Activated CD4-positive, alpha-beta T cell treated with anti-CD3 and anti-CD28 coated beads for 4 hours (primary cell): Measurements from ENCODE around the gene MYT1.

Source experiments
- DNase-seq, 2 donors: peaks; one replicate each; pipeline ENCODE4 v3.0.0-alpha.2; 2020

The MYT1 gene

DNA sequence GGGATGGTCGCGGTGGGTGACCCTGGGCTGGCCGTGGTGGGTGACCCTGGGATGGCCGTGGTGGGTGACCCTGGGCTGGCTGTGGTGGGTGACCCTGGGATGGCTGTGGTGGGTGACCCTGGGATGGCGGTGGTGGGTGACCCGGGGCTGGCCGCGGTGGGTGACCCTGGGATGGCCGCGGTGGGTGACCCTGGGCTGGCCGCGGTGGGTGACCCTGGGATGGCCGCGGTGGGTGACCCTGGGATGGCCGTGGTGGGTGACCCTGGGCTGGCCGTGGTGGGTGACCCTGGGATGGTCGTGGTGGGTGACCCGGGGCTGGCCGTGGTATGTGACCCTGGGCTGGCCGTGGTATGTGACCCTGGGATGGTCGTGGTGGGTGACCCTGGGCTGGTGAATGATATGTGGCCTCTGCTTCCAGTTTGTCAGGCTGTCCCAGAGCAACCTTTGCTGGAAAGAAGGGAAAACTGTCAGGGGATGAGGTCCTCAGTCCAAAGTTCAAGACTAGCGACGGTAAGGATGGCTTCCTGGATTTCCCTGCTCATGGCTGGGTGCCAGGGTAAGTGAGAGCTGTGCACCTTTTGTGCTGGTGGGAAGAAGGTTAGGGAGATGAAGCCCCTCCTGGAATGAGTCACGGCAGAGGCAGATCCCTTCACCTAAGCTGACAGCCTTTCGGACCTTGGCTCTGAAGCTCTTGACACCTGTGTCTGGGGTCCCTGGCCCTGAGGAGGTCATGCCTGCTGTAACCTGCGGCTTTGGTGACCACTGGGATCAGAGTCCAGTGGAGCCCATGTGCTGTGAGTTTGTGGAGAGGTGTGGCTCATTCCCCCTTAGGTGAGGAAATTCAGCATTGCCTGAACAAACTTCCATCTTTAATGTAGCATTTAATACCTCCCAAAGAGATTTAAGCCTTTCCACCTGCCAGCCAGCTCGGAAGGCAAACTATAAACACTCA lies 72.2 kb downstream of the MYT1 start:
- DNase-seq: no peak

DNA sequence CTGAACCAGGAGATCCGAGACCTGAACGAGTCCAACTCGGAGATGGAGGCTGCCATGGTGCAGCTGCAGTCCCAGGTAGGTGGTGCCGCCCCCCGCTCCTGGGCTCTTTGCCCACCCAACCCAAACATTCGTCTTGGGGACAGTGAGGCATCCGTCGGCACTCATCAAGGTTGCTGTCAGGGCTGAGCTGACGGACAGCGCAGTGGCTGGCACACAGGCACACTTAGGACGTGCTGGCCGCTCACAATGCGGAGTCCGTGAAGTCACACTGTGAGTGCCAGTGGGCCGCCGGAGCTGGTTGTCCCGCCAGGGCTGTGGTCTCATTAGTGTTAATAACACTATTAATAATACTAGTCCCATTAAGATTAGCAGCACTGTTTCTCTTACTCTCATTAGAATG lies 73.1 kb downstream of the MYT1 start:
- DNase-seq: no peak

DNA sequence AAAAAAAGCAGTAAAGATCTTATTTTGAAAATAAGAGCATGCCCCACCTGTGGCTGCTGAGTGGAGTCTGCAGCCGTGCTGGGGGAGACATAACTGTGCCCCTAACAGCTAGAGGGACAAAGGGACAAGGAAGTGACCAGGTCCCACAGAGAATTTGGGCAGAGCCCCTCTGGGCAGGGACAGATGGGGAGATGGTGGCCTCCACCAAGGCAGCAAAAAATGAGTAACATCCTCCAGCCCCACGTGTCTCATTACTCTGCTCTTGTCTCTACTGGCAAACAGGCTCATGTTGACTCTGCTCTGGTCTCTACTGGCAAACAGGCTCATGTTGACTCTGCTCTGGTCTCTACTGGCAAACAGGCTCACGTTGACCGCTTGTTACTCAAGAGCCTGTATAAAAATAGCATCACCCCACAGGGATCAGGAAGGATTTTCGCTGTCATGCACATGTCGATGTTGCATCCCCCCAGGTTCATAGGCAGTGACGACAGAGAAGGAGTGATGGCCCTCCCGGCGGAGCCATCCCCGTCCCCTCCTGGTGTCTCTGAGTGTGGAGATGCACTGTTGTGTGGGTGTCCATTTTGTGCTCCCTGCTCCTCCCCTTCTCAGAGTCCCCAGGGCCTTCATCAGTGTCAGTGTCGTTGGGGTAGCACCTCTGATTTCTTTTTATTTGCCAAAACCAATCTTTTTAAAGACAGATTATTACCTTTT lies 74.0 kb downstream of the MYT1 start:
- no peak for DNase-seq

DNA sequence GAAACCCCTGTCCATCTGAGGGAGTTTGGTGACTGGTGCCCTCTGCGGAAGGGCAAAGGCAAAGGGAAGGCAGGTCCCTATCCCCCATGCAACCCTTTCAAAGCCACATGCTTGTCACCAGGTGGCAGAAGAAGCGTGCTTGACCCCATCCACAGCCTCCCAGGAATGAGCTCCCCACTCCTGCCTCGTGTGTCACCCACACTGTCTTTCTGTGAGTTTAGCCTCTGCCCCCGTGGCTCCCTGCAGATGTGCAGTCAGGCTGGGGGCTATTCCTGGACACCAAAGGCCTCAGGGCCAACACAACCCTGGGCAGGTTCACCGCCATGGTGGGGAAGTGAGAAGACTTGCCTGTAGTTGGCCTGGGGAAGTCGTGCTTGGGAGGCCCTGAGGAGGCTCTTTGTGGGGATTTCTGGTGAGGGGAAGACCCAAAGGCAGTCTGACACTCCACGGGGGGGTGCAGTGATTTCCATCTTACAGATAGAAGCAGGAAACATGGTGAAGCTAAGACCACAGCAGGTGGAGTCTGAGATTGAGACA lies 74.7 kb downstream of the MYT1 start:
- no peak for DNase-seq

DNA sequence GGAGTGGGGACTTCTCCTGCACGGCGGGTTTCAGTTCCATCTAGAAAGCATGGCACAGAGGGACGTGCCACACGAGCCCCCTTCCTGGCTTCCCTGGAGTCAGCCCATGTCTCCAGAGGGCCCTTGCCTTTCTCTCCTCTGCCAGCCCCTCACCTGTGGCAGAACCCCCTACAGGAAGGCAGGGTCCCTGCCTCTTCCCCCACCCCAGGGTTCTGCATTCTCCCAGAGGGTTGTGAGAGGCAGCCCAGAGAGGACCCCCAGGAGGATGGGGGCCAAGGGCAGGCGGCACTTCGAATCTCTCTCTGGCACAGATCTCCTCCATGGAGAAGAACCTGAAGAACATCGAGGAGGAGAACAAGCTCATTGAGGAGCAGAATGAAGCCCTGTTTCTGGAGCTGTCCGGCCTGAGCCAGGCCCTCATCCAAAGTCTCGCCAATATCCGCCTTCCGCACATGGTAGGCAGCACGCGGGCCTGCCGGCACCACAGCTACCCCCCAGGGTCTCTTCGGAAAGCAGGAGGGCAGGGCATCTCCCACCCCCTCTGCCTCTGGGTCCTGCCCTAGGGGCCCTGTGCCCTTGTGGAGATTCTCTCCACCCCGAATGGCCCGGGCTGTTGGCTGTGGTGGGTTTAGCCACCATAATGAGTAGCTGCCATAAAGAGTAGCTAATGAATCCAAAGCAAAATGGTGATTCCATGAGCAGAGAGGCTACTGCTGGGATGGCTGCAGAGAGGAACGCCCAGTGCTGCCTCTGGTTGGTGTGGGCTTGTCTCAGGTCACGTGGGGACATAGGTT lies 75.4 kb downstream of the MYT1 start:
- DNase-seq: no peak

DNA sequence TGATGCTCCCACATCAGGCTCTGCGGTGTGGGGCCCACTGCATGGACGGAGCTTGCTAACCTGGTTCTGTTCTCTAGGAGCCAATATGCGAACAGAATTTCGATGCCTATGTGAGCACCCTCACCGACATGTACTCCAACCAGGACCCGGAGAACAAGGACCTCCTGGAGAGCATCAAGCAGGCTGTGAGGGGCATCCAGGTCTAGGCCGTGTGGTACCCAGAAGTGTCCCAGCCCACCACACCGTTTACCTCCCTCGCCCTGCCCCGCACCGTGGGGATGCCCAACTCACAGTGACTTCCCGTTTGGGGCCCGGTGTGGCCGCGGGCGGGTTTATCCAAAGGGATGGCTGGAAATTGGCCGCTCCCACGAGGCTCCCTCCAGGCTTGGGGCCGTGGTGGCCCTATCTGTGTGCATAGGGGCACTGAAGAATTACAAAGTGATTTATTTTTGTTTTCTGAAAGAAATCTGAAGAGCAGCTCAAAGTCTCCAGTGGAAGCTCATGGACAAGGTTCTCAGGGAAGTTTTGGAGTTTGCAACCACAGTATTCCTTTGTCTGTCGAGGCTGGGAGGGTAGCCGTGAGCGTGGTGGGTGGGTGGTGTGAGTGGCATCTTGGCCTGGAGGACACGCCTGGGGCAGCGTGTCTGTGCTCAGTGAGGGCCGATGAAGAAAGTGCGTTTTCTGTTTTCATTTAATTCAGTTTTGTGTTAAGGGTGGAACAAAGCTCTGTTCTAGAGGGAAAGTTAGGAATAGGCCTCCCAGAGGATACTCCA lies 76.2 kb downstream of the MYT1 start:
- DNase-seq: no peak

DNA sequence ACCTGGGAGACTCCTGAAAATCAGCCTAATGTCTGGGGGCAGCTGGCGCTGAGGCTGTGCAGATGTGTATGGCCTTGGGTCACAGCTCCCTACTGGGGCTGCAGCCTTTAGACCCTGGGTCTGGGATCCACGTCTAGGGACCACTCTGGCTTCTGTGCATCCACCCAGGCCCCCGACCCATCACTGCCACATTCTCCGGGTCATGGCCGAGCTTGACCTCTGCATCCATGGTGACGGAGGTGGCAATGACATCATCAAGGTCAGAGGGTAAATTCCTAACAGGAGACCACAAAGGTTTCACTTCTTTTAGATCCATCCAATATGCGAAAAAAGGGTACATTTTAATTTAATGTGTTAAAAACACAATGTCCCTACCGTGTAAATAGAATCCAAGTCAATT lies 76.8 kb downstream of the MYT1 start:
- DNase-seq: no peak

DNA sequence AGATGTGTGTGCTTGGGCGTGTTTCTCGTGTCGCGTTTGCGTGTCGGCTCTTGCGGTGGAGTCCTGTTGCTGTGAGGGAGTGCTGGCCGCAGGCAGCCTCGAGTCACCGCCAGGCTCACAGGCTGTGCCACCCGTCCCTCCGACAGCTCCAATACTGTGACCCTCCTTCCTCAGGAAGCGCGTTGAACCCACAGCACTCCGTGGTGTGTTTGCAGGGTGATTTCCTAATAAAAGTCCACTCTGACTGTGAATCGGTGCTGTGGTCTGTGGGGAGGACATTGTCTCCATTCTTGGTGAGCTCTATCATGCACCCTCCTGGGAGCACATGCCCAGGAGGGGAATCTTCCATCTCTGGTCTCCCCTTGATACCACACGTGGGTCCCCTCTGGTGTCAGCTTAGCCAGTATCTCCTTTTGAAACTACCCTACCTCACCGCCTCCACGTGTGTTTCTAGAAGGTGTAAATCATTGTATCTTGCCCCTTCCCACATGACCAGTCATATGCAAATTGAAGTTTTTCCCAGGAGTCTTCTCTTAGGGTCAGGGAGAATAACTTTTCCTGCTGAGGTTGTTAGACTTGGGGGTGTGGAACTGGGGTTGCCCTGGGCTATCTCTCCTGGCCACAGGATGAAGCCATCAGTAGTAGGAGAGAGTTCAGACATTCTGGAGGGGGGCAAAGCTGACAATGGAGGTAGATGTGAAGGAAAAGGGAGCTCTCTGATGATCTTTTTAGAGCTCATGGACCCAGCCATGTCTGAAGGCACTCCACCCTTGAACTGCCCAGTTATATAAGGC lies 77.9 kb downstream of the MYT1 start:
- no peak for DNase-seq

DNA sequence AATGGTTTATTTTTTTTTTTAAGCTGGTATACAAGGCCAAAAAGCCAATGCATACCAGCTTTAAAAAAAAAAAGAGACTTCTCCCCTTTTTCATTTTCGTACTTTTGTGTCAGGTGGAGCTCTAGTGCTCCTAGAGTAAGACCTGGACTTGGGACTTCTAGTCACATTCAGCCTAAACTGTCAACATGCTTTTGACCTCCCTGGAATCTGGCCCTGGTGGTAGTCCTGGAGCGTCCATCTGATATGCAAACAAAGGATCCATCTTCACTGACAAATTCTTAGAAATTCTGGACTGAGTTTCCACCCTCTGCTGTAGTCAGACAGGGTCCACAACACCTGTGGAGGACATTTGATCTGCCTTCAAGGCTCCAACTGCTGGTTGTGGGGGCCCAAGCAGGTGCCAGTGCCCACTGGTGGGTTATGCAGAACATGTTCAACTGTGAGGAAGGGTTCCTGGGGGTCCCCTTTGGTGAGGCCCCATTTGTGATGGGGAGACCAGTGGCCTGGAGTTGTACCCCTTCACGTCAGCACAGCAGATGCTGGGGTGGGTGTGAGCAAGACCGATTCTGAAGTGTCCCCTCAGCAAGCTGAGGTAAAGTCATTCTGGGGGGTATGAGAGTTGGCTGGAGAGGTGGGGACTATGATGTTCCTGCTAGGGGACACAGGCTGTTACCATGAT lies 78.7 kb downstream of the MYT1 start:
- DNase-seq: no peak

DNA sequence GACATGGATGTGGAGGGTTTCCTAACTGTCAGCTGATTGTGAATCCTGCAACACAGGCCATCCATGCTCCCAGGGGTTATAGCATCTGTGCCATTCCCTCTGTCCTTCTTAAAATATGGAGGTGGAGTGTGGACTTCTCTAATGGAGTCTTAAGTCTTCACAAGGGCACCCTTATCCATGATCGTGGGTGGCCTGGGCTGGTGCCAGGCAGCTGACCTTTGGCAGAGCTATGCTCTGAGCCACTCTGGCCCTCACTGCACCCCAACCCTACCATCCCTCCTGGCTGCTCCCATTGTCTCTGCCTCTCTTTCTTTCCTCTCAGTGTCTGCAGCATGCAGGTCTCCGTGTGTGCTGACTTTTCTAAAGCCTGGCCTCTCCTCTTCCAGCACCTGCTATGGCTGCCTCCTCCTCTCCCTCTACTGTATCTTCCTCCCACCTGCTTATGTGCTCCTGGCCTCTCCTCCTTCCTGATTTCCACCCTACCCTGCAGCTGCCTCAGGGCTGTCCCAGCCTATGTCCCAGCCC lies 80.1 kb downstream of the MYT1 start:
- DNase-seq: no peak

DNA sequence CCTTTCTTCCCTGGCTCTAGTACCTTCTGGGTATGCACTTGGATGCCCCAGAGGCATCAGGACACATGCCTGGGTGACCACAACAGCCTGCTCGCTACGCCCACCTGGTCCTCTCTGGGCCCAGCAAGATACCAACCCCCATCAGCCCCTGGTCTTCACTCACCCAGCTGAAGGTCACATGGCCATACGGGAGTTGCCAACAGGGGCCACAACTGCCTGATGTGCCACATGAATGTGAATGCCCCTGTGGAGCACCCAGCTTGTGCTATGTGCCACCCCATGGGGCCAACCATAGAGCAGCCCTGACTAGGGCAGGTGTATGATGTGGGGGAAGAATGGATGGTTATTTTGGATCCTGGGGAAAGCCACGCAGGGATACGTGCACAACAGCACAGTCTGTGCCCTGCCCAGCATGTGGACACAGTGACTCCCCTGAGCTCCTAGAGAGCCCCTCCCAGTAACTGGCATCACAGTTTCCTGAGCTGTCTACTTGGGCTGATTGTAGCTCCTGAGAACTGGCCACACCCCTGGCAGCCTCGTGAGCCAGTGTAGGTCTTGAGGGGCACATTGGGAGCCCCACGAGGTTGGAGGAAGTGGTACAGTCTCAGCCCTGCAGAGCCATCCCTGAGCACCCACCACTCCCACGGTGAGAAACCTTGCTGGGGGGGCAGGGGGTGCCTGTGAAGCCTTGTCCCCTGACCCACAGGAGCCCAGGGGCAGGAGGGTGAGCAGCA lies 80.8 kb downstream of the MYT1 start:
- DNase-seq: no peak

DNA sequence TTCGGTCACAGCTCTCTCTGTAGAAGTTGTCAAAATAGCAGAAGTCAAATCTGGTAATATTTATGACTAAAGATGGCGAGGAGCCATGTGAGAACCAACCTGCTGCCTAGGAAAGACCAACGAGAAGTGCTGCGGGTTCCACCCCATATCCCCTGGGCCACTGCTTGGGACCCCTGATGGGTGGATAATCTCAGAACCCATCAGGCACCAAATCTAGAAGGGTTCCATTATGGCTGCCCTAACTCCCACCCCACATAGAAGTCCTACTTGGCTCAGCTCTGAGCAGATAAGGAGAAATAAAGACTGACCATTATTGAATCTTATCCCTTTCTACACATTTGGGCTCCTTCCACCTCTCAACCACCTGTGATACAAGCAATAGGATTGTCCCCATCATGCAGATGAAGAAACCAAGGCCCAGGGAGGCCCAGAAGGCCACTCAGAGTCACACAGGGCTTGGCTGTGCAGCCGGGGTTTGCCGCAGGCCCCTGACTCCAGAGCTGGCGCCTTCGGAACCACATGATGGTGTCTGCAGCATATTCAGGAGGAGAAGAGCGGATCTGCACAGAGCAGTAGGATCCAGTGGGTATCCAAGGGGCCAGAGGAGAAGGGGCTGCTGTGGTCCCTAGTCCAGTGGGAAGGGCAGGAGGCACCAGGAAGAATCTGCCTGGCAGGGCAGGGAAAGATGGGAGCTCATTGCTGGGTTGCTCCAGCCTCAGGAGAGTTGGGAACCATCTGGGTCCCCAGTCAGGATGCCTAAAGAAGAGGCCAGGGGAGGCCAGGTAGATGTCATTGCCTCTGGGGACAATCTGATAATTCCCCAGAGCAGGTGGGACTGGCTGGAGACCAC lies 81.7 kb downstream of the MYT1 start:
- DNase-seq: no peak

DNA sequence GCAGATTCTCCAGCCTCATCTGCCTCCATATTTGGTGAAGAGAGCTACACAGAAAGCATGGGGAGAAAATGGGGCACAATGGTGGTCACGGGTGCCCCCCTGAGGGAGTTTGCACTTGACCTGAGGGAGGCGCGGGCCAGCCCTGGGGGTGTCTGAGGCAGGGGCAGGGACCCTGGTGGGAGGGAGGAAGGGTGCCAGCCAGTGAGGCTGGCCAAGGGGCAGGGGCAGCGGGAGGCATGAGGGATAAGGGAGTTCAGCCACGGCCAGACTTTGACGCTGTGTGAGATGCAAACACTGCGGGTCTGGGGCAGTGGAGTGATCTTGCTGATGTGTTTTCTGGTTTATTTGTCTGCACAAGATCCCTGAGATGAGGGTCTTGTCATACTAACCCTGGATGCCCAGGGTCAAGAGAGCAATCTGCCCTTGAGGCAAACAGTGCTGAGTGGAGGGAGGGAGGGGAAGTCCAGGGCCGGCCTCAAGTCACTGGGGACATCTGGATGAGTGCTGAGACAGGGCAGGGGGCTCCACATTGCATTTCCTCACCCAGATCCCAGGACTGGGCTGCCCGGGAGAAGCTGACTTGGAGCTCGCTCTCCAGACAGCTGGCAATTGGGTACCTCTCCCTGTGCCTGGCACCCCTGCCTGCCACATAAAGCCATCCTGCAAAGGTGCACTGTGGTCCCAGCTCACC lies 82.5 kb downstream of the MYT1 start:
- no peak for DNase-seq

DNA sequence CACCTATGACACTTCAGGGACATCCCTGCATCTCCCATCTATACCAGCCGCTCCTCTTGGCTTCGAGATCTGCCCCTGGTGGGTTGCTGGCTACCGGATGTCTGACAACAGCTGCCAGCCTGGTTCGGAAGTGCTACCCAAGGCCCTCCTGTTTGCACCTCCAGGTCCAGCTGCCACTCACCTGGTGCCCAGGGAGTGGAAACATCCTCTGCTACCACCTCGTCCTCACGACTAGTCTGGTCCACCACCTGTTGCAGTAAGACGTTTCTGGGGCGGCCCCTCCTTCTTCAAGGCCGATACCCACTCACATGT lies 83.0 kb downstream of the MYT1 start:
- no peak for DNase-seq

DNA sequence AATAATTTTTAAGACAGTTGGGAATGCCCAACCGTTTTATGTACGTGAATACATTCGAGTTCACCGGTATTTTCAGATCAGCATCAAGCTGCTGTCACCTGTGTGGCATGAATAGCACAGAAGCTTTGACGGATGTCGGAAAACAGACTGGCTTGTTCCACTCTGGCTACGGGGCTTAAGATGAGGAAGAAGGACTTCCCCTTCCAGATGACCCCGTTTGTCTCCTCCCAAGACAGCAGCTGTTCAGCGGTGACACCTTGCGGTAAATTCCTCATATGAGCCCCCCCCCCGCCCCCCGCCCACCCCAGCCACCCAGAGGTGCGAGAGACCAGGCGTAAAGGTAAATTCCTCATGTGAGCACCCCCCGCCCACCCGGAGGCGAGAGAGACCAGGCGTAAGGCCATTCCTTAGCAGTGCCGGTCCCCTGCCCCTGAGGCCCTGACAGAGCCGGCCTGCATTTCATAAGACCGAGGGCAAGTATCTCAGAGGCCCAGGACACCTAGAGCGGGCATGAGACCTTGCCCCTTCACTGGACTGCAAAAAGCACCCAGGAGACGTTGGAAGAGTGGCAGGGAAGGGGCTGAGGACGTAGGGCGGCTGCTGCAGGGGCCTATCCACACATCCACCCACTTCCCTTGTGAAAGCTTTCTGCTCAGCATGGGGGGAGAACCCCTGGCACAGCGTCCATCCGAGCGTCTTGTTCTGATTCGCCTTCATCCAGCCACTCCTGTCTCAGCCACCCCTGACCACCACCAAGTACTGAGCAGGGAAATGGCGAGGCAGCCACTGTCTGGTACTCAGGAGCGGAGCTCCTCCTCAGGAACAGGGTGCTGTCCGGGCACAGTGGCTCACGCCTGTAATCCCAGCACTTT lies 84.0 kb downstream of the MYT1 start:
- no peak for DNase-seq

DNA sequence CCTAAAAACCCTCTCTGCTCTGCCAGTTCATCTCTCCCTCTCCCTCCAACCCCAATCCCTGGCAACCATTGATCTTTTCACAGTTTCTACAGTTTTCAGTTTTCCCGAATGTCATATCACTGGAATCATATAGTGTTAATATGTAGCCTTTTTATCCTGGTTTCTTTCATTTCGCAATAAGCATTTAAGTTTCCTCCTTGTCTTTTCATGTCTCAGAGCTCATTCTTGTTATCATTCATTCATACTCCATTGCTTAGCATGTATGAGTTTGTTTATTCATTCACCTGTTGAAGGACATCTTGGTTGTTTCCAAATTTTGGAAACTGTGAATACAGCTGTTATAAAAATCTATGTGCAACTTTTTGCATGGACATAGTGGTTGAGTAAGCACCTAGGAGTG lies 85.8 kb downstream of the MYT1 start:
- DNase-seq: no peak

DNA sequence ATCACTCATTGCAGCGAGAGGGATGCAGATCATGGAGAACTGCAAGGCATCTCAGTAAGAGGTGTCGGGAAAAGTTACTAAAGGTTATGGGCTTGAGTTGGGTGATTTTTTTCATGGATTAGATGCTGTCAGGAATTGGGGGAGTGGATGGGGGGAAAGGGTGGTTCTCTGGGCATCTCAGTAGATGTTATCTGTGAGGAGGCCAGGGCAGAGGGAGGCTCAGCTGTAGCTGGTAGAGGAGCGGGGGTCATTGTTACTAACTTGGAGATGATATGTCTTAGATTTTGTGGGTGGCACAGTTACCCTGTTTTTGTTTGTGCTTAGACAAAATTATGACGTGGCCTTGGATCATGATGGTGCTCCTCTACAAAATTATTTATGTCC lies 88.7 kb downstream of the MYT1 start:
- no peak for DNase-seq

DNA sequence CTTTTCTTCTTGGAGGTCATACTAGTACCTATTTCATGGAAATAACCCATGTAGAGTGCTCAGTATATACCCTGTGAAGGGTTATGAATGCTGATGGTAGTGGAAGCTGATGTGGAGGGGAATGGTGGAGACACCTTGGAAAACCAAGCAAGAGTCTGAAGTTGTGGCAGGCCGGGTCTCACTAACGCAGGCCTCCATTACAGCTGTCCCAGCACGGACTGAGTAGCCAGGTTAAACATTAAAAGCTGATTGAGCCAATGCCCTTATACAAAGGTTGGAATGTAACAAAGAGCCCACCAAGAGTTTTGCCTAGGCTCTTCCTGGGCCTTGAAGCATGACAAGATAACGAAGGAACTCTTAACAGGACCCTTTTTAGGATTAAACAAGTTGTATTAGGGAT lies 89.2 kb downstream of the MYT1 start:
- DNase-seq: no peak
